PFSK-1 (cell line): ENCODE results near the gene METTL1.

Experiments used
- FOXP2 ChIP-seq: optimal IDR thresholded peaks from 2 replicates; pipeline ENCODE3; 2011; ENCODE audit warnings: borderline replicate concordance, control low read depth, inconsistent platforms; ENCODE audit not compliant: insufficient read depth; ENCODE audit errors: extremely low read length, extremely low read depth
- POLR2AphosphoS5 ChIP-seq: IDR thresholded peaks from 2 replicates; pipeline ENCODE4 v1.6.1; 2012; ENCODE audit warnings: low read depth, mild to moderate bottlenecking, control low read depth, low read length, moderate library complexity
- SIN3A ChIP-seq: IDR thresholded peaks from 2 replicates; pipeline ENCODE4 v1.6.1; 2012; ENCODE audit warnings: mild to moderate bottlenecking, low read length, moderate library complexity, borderline replicate concordance; ENCODE audit not compliant: insufficient read depth
- TAF1 ChIP-seq: IDR thresholded peaks from 2 replicates; pipeline ENCODE4 v1.6.1; 2012; ENCODE audit warnings: low read length, control low read depth, borderline replicate concordance; ENCODE audit not compliant: insufficient read depth
- TF ChIP-seq, protein P1 (sequence below), 2 experiments: IDR thresholded peaks; 2 replicates each; pipeline versions ENCODE4 v1.6.1 to v1.8.0; 2011 to 2012; ENCODE audit warnings: low read depth in 2 of 2, low read length in 2 of 2, control low read depth in 1 of 2, inconsistent platforms in 1 of 2, mild to moderate bottlenecking in 1 of 2, moderate library complexity in 1 of 2; ENCODE audit not compliant: insufficient read depth in 1 of 2

Gene METTL1

DNA sequence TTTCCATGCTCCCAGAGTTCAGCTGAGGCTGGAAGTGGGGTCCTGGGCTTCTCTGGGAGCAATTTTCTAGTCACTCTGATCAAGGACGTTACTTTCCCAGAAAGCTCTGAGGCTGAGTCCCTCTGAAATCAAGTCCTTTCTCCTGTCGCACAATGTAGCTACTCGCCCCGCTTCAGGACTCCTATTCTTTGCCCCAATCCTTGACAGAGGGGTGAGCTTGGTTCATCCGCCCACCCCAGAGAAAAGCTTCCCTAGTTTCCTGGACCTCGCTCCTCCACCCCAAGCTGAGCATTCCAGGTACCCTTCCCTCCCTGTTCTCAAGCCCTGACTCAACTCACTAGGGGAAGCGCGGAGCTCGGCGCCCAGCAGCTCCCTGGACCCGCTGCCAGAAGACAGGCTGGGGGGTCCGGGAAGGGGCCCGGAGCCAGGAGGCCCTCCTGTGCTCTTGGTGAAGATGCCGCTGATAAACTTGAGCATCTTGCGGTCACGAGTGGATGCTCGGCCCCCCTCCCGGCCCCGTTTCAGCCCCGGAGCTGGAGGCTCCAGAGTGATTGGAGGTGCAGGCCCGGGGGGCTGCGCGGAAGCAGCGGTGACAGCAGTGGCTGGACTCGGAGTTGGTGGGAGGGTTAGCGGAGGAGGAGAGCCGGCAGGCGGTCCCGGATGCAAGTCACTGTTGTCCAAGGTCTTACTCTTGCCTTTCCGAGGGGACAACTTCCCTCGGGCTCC, 35.0 kb downstream of the METTL1 start:
- TF ChIP-seq TAF1 (no peak), POLR2AphosphoS5 (no peak)
- TF ChIP-seq, protein P1, sequence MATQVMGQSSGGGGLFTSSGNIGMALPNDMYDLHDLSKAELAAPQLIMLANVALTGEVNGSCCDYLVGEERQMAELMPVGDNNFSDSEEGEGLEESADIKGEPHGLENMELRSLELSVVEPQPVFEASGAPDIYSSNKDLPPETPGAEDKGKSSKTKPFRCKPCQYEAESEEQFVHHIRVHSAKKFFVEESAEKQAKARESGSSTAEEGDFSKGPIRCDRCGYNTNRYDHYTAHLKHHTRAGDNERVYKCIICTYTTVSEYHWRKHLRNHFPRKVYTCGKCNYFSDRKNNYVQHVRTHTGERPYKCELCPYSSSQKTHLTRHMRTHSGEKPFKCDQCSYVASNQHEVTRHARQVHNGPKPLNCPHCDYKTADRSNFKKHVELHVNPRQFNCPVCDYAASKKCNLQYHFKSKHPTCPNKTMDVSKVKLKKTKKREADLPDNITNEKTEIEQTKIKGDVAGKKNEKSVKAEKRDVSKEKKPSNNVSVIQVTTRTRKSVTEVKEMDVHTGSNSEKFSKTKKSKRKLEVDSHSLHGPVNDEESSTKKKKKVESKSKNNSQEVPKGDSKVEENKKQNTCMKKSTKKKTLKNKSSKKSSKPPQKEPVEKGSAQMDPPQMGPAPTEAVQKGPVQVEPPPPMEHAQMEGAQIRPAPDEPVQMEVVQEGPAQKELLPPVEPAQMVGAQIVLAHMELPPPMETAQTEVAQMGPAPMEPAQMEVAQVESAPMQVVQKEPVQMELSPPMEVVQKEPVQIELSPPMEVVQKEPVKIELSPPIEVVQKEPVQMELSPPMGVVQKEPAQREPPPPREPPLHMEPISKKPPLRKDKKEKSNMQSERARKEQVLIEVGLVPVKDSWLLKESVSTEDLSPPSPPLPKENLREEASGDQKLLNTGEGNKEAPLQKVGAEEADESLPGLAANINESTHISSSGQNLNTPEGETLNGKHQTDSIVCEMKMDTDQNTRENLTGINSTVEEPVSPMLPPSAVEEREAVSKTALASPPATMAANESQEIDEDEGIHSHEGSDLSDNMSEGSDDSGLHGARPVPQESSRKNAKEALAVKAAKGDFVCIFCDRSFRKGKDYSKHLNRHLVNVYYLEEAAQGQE (IDR thresholded peaks at IDR 0.05; ENCODE audit: insufficient read depth in 1 of 2, low read depth in 2 of 2, low read length in 2 of 2) = no peak

DNA sequence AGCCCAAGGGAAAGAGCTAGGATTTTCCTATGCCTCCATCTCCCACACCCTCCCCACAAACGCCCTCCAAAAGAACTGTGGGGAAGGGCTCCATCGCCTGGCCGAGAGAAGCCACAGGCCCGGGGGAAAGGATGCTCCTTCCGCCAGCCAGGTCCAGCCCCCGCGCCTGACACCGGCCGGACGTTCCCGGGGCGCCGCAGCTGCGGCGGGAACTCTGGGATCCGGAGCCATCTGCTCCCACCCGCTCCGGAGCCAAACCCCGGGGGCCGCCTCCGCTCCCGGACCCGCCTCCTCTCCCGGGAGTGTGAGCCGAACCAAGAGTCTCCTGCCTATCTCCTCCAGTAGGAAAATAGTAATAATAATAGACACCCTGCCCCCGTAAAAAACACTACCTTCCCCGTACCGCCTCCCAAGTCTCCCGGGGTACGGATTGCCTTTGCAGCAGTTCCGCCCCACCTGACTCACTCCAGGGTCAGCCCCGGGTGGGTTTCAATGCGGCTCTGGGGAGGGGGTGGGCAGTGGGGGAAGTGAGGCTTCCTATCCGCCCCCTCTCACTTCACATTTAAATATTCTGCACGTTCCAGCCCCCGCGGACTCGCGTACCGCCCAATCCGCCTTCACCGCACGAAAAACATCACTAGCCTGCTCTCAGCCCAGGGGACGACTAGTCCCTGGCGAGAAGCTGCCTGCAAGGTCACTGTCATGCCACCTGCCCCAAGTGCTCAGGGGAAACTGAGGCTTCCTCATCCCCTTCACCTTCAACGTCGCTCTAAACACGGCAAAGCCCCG, 35.8 kb downstream of the METTL1 start:
- TF ChIP-seq POLR2AphosphoS5 (no peak), SIN3A (no peak), FOXP2 (no peak), TAF1 (no peak)
- TF ChIP-seq, protein P1 (IDR thresholded peaks at IDR 0.05; ENCODE audit: insufficient read depth in 1 of 2, low read depth in 2 of 2, low read length in 2 of 2) = no peak

DNA sequence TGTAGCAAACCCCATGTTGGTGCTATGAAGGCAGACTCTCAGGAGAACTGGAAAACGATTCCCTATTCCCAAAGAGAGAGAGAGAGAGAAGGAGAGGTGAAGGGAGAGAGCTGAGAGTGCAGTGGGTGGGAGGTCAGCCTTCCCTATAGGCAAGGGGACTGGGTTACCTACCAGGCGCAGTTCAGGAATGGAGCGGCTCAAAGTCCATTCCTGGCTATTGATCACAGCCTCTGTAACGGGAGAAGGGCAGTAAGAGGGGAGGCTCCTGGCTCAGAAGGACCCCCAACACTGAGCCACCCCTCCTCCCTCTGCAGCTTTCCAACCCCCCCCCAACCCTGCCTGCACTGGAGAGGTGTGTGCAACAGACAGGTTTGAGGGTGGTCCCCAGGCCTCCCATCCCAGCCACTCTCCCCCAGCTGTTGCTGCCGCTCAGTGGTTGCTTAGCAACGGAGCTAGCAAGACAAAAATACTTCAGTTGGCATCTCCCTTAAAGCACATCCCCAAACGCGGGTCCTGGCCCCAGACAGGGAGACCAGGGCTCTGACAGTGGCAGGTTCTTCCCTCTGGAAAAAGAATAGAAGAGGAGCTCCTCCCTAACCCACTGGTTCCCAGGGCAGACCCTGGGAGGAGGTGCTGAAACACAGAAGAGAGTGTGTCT, 36.6 kb downstream of the METTL1 start:
- TF ChIP-seq TAF1 (no peak), SIN3A (no peak), FOXP2 (no peak), POLR2AphosphoS5 (no peak)
- TF ChIP-seq, protein P1 (IDR thresholded peaks at IDR 0.05; ENCODE audit: insufficient read depth in 1 of 2, low read depth in 2 of 2, low read length in 2 of 2) = no peak

DNA sequence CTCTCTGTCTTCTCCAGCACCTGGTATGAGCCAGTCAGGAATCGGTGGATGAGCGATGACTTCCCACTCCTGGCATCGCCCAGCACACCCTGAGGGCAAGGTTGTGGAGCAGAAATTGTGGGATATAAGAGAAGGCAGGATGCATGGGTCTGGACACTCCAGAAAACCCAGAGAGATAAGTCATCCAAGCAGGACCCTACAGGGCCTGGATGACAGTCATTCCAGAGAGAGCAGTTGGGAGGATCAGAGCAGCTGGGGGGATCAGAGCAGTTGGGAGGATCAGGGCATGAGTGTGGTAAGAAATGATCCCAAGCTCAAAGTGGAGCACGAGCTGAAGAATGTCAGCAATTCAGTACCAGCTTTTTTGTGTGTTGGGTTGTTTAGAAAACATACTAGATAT, 37.3 kb downstream of the METTL1 start:
- TF ChIP-seq TAF1 = no peak
- TF ChIP-seq, protein P1 (IDR thresholded peaks at IDR 0.05; ENCODE audit: insufficient read depth in 1 of 2, low read depth in 2 of 2, low read length in 2 of 2) = no peak
- TF ChIP-seq SIN3A = no peak
- no peak for TF ChIP-seq POLR2AphosphoS5
- TF ChIP-seq FOXP2 = no peak
